Measurements from ENCODE around the gene H2AZ1.
A peak's percentile ranks its signal among the peaks of the same experiment; 100 is the strongest.

H2AZ1 gene

DNA sequence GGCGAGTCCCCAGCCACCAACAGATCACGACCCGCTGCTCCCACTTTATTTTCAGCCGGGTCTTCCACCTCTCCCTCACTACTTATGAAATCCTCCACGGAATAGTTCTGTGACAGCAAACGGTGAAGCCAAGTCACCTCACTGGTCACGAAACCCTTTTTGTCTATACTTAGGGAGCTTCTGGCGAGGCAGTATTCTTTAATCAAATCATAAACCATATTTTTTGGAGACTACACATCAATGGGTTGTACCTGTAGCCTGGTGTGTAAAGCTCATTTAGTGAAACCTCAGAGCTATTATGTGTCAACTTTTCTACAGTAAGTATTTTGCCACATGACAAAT is 809 bp upstream of the H2AZ1 start:
- Histone ChIP-seq H3K27me3 (ENCODE audit: insufficient read depth, poor library complexity, severe bottlenecking) (no peaks in the 10 kb centered on the region), H3K4me1 (ENCODE audit: insufficient read depth, poor library complexity, severe bottlenecking) (peaks cover 19% of the 10 kb centered on the region), H3K27ac (ENCODE audit: poor library complexity, severe bottlenecking) (peak overlapping the region; percentile 91), H3K4me3 (ENCODE audit: severe bottlenecking) (peak overlapping the region; percentile 91), H3K9me3 (ENCODE audit: severe bottlenecking) (no peaks in the 10 kb centered on the region), H3K36me3 (ENCODE audit: low read depth) (peaks cover 25% of the 10 kb centered on the region)
- TF ChIP-seq, protein P1, sequence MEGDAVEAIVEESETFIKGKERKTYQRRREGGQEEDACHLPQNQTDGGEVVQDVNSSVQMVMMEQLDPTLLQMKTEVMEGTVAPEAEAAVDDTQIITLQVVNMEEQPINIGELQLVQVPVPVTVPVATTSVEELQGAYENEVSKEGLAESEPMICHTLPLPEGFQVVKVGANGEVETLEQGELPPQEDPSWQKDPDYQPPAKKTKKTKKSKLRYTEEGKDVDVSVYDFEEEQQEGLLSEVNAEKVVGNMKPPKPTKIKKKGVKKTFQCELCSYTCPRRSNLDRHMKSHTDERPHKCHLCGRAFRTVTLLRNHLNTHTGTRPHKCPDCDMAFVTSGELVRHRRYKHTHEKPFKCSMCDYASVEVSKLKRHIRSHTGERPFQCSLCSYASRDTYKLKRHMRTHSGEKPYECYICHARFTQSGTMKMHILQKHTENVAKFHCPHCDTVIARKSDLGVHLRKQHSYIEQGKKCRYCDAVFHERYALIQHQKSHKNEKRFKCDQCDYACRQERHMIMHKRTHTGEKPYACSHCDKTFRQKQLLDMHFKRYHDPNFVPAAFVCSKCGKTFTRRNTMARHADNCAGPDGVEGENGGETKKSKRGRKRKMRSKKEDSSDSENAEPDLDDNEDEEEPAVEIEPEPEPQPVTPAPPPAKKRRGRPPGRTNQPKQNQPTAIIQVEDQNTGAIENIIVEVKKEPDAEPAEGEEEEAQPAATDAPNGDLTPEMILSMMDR (IDR thresholded peaks at IDR 0.05; ENCODE audit: poor library complexity, severe bottlenecking): no peak
- ATAC-seq (ENCODE audit: low read depth): no peak
- DNase-seq (ENCODE audit: low spot score): no peak

DNA sequence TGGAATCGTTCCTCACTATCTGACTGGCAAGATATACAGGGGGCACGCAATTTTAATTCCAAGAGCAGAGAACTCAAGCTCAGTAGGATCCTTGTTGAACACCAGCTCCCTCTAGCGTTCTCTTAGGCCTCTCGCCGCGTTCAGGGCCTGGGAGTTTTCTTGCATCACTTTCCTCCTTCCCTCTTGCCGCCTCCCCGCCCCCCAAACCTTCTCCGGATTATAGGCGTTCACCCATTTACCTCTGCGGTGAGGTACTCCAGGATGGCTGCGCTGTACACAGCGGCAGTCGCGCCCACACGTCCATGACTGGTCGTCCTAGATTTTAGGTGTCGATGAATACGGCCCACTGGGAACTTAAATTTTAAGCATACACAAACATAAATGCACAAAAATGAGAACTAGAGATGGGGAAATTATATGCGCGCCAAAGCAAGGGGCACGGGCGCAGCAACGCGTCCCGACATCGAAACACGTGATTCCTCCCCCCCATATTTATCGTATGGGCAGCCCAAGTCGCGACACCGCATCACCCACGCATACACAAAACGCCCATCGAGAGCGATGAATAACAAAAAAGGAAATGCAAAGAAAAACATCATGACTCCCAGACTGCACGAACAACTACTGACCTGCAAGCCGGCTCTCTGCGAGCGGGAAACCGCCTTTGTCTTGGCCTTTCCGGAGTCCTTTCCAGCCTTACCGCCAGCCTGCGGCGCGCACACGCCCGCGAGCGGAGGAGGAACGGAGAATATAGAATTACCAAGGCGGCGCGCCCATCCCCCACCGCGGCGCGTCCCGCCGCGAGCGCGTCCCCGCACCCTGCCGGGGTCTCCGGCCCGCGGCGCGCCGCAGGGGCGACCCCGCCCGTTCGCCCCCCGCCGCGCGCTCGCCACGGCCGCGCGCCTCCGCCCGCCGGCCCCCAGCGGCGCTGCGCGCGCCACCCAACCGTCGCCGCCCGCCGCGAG is 759 bp downstream of the H2AZ1 start:
- no peaks in the 10 kb centered on the region for H3K9me3 ChIP-seq (ENCODE audit: severe bottlenecking)
- H3K4me1 ChIP-seq (ENCODE audit: insufficient read depth, poor library complexity, severe bottlenecking): peaks cover 28% of the 10 kb centered on the region
- ATAC-seq (ENCODE audit: low read depth) (peak; percentile 54), DNase-seq (ENCODE audit: low spot score) (peak; percentile 95)
- TF ChIP-seq, protein P1 (IDR thresholded peaks at IDR 0.05; ENCODE audit: poor library complexity, severe bottlenecking): peak; percentile 94
- peak overlapping the region; percentile 91 for H3K4me3 ChIP-seq (ENCODE audit: severe bottlenecking)
- H3K27me3 ChIP-seq (ENCODE audit: insufficient read depth, poor library complexity, severe bottlenecking): no peaks in the 10 kb centered on the region
- peak overlapping the region; percentile 91 for H3K27ac ChIP-seq (ENCODE audit: poor library complexity, severe bottlenecking)
- H3K36me3 ChIP-seq (ENCODE audit: low read depth): peaks cover 25% of the 10 kb centered on the region

DNA sequence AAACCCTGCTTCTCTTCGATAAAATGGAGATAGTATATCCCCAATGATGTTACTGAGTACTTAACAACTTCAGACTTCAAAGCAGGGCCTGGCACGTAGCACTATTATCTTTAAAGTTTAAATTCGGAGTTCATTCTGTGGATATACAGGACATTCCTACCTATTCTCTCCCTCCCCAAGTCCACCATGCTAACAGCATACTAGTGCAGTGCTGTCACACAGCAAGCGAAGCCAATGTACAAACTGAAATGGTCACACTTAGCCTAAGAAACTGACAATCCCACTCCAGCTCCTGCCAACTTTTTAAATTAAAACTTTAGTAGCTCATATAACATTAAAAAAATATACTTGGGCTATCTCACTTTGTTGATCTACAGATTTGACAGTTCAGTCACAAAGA is 2.5 kb downstream of the H2AZ1 start:
- Histone ChIP-seq H3K27ac (ENCODE audit: poor library complexity, severe bottlenecking) (peak overlapping the region; percentile 91), H3K36me3 (ENCODE audit: low read depth) (peaks cover 33% of the 10 kb centered on the region), H3K4me3 (ENCODE audit: severe bottlenecking) (no peak overlapping the region), H3K27me3 (ENCODE audit: insufficient read depth, poor library complexity, severe bottlenecking) (no peaks in the 10 kb centered on the region), H3K9me3 (ENCODE audit: severe bottlenecking) (no peaks in the 10 kb centered on the region), H3K4me1 (ENCODE audit: insufficient read depth, poor library complexity, severe bottlenecking) (peaks cover 28% of the 10 kb centered on the region)
- TF ChIP-seq, protein P1 (IDR thresholded peaks at IDR 0.05; ENCODE audit: poor library complexity, severe bottlenecking): no peak
- no peak for DNase-seq (ENCODE audit: low spot score)
- no peak for ATAC-seq (ENCODE audit: low read depth)

DNA sequence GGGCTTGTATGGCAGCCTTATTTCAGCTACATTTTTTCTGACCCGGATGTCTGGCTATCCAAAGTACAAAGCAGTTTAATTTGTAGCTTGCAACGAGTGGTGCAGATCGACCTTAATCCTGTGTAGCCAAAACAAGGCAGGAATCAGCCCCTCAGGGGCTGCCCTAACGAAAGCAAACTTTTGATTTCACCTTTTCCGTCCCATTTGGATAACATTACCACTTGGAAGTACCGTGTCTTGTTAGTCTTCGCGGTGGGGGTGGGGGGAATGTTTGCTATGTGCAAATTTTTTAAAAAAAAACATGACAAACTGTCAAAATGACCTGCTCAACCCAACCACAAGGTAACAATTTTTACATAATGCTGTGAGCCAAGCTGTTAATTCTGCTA is 2.9 kb downstream of the H2AZ1 start:
- Histone ChIP-seq H3K4me3 (ENCODE audit: severe bottlenecking) (peak overlapping the region; percentile 62), H3K36me3 (ENCODE audit: low read depth) (peaks cover 37% of the 10 kb centered on the region), H3K4me1 (ENCODE audit: insufficient read depth, poor library complexity, severe bottlenecking) (peaks cover 28% of the 10 kb centered on the region), H3K9me3 (ENCODE audit: severe bottlenecking) (no peaks in the 10 kb centered on the region), H3K27me3 (ENCODE audit: insufficient read depth, poor library complexity, severe bottlenecking) (no peaks in the 10 kb centered on the region), H3K27ac (ENCODE audit: poor library complexity, severe bottlenecking) (peak overlapping the region; percentile 91)
- TF ChIP-seq, protein P1 (IDR thresholded peaks at IDR 0.05; ENCODE audit: poor library complexity, severe bottlenecking): no peak
- DNase-seq (ENCODE audit: low spot score): no peak
- no peak for ATAC-seq (ENCODE audit: low read depth)

Data from RWPE2 (cell line).